Renal pelvis (tissue), 4 donors: Measurements from ENCODE around the gene LIMK2. TPM values are rescaled to one million over a fixed set of nuclear protein-coding genes. Genes with fewer than 3 reads are reported as not detected.
"Not testable (repeated sequence)": the region's sequence is repeated elsewhere in the genome, so short reads cannot be mapped to it uniquely, and the experiment has no call there.

ENCODE experiments used
- DNase-seq: peaks from one replicate; pipeline ENCODE4 v3.0.0-alpha.2; 2013
- polyA plus RNA-seq, 3 donors: library from polyadenylated mRNA; unstranded; fragments of 120-200 nt; gene quantifications; one replicate each; pipeline ENCODE4 v1.2.1, GENCODE V29; 2013; ENCODE audit not compliant: insufficient read length in 3 of 3

Gene LIMK2
- polyA plus RNA-seq, 3 donors = 47.6 to 68.8 (median 67.3) TPM

DNA sequence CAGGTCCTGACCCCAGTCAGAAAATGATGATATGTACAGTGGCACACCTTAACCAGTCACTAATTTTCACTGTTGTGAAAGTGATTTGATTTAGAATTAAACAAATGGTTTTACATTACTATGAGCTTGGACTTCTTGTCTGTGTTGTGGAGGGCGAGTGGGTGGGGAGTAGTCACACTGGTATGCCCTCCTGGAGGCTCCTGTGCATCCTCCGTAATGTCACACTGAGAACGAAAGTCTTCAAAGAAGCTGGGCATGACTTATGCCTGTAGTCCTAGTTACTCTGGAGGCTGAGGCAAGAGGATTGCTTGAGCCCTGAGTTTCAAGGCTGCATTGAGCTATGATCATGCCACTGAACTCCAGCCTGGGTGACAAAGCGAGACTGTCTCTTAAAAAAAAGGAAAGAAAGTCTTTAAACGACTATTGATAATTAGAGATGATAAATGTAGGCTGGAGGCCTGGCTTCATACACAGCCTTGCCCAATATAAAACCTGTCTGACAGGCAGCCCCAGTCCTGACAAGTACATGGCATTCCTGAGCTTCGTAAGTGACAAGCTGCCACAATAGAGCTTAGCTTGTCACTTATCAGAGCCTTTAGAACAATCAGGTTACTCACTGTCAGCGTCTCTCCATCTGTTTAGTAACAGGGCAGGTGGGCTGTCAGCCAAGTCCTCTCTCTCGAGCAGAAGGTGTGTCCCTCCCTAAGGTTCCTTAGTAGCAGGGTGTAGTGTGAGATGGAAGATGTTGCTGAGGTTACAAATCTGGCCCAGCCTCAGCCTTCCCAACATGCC is 5.0 kb upstream of the LIMK2 start:
- no peak for DNase-seq

DNA sequence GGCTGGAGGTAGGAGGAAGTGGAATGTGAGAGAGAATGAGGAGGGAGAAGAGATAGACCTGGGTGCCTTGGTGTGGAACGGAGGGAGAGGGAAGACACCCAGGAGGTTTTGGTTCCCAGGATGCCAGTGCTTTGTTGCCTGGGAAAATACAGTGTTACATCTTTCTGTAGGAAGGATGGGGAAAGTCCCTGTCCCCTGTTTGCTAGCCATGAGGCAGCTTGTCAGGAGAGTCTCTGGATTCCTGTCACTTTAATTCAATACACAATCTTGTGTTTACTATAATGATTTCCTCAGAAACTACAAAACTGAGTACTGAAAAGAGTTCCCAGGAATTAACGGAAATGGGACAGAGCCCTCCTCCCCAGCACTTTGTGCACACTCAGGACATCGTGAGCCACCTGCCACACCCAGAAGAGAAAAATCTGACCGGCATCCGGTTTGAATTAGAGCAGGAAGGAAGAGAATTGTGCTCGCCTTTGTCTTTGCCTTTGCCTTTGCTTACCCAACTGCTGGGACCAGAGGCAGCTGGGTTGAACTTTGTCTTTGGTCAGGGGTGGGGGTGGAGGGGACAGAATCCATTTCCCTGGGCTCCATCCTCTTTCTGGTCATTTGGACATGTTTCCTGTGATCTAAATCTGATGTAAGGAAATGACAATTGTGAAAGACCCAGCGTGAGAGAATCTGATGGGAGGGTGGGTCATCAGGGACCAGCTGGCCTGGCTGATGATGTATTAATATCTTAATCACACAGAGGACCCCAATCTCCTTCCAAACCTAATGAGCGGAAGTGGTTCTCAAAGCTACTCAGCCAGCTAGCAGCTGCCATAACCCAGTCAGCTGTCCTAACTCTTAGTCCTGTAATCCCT is 1.3 kb upstream of the LIMK2 start:
- DNase-seq = no peak

DNA sequence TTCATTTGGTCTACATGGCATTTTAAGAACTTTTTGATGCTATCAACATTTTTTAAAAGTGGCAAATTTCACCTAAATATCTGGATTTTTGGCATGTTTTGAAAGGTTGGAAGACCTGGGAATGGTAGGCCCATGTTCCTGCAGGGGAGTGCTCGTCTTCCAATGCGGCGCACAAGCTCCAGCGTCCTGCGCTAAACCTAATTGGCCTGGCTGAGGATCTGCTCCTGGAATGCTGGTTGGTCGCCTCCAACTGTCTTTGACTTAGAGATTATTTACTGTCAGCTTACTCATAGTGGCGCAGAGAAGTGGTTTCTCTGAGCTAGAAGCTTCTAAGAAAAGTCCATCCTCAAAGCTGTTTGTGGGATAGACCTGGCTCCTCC is 626 bp upstream of the LIMK2 start:
- DNase-seq = no peak

DNA sequence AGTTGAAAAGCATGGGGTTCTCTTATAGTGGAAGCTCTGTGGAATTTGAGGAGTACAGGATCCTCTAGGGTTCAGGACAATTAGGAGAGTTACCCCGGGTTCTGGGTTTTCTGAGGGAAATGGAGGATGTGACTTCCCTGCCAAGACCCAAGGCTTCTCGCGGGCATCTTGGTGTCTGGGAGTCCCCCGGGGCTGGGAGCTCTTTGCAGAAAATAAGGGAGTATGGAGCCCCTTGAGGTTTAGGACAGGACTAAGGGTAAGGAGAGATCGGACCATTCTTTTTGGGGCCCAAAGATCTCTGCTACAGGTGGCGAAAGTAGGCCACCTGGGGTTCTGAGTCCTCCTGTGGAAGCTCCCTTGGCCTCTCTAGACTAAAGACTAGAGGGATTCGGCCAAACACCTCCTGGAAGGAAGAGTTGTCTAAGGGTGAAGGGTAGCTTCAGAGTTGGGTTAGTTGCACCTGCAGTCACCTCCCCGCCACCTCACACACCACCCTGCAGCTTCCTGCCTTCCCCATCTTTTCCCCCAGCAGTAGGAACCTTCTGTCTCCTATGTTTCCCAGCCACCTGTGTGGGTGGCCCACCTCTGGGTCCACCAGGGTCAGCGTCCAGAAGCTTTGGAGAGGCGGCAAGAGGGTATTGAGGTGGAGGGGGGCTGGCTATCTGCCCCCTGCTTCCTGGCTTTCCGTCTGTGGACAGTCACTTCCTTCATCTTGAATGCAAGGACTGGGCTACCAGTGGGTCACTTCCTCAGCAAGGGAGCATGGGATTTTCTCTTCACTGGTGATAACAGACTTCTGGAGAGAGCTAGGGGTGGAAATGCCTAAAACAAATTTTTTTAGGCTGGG is 908 bp downstream of the LIMK2 start:
- DNase-seq = no peak

DNA sequence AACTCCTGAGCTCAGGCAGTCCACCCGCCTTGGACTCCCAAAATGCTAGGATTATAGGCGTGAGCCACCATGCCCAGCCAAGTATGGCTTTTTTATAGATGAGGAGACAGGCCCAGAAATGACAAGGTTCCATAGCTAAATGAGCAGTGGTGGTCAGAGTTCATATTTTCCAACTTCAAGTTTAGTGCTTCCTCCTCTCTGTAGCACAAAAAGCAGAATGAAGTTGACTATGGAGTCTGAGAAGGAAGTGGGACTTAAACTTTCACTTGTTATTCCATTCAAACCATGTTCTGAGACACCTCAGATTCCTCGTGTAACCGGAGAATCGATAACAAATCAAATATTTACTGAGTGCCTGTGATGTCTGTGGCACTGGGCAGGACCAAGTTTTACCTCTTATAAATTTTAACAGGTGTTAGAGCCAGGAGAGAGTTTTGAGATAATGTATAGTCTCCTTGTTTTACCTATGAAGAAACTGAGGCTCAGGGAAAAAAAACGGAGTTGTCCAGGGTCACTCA is 3.0 kb downstream of the LIMK2 start:
- DNase-seq = no peak

DNA sequence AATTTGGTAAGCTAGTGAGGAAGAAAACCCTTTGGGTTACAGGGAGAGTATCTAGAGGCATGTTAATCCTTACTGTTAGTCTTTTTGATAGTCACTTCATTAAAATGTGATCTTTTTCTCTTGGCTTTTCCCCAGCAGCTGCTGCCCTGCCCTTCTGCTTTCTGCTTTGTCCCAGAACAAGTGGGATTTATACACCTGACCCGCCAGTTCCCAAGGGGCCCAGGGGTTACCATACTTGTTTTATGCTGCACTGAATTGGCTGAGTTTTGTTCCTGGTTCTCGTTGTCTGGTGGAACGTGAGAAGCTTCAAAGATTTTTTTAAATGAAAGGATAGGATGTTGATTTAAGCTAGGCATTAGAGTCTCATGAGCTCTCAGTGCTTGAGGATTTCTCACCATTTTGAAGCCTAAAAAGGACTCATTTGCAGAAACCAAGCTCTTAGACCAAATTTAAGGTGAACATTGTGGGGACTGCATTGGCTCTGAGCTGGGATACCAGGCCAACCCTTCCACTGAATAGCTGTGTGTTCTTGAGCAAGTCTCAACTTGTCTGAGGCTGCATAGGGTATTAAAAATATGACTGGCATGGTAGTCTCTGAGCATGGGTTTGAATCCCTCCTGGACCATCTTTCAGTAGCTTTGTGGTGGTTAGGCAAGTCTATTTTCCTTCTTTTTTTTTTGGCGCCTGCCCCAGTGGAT is 6.6 kb downstream of the LIMK2 start:
- DNase-seq = no peak

DNA sequence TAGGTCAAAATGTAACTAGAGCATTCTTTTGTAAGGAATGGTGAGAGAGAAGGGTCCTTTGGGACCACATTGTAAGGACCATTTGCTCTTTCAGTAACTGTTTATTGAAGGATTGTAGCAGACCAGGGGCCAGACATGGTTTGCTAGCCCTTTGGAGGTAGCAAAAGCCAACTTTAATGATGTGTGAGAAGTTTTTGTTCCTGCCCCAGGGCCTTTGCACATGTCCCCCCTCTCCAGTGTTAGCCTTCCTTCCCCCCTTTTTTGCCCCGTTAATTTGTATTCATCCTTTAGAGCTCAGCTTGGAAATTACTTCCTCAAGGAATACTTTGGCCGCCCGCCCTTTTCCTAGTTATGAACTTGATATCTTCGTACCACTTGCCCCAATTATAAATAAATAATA is 9.0 kb downstream of the LIMK2 start:
- no peak for DNase-seq

DNA sequence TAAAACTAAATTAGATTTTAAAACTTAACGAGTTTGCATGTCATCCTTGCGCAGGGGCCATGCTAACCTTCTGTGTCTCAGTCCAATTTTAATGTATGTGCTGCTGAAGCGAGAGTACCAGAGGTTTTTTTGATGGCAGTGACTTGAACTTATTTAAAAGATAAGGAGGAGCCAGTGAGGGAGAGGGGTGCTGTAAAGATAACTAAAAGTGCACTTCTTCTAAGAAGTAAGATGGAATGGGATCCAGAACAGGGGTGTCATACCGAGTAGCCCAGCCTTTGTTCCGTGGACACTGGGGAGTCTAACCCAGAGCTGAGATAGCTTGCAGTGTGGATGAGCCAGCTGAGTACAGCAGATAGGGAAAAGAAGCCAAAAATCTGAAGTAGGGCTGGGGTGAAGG is 10.6 kb downstream of the LIMK2 start:
- no peak for DNase-seq

DNA sequence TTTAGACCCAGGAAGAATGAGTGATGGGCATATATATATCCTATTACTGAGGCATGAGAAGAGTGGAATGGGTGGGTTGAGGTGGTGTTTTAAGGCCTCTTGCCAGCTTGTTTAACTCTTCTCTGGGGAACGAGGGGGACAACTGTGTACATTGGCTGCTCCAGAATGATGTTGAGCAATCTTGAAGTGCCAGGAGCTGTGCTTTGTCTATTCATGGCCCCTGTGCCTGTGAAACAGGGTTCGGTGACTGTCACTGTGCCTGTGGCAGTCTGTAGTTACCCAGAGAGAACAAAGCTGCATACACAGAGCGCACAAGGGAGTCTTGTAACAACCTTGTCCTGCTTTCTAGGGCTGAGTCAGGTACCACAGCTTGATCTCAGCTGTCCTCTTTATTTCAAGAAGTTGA is 11.7 kb downstream of the LIMK2 start:
- DNase-seq = no peak

DNA sequence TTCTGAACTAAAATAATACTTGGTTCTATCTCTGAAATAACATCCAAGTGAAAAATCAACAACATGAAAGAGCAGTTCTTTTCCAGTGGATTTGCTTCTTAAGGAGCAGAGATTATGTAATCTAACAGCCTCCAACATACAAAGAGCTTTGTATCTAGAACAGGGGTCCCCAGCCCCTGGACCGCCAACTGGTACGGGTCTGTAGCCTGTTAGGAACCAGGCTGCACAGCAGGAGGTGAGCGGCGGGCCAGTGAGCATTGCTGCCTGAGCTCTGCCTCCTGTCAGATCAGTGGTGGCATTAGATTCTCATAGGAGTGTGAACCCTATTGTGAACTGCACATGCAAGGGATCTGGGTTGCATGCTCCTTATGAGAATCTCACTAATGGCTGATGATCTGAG is 12.6 kb downstream of the LIMK2 start:
- DNase-seq = not testable (repeated sequence)

DNA sequence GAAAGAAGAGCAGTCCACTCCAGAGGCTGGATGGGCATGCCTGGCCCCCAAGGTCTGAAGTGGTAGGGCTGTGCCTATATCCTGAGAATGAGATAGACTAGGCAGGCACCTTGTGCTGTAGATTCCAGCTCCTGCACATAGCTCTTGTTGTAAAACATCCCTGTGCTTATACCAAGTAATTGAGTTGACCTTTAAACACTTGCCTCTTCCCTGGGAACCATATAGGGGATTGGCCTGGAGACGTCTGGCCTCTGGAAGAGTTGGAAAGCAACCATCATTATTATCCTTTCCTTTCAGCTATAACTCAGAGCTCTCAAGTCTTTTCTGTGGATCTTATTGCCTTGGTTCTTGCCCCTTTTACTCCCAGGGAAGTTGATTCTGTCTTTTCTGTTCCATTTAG is 15.1 kb downstream of the LIMK2 start:
- no peak for DNase-seq

DNA sequence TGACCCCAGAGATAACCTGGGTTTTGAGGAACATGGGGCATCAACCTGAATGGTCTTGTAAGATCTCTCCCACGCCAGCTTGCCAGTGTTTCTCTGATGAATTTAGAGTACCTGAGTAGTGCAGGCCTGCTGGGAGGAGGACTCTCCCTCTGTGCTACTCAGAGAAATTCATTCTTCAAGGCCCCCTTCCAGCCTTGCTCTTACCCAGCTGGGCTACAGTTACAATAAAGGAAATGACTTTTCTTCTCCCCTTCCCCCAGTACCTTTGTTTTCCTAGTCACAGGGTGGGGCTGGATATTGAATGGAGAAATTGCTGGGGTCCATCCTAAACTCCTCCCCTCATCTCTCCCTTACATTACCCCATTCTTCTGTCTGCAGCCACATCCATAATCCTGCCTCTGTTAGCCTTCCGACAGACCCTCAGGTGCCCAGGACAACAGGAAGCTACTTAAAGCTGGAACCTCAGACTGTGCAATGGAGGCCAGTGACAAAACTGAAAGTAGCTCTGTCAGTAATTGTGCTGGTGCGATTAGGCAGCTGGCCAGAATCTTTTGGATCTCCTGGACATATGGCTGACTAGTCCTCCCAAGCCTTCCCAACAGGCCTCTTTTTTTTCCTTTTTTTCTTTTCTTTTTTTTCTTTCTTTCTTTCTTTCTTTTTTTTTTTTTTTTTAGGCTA is 17.4 kb downstream of the LIMK2 start:
- DNase-seq = no peak

DNA sequence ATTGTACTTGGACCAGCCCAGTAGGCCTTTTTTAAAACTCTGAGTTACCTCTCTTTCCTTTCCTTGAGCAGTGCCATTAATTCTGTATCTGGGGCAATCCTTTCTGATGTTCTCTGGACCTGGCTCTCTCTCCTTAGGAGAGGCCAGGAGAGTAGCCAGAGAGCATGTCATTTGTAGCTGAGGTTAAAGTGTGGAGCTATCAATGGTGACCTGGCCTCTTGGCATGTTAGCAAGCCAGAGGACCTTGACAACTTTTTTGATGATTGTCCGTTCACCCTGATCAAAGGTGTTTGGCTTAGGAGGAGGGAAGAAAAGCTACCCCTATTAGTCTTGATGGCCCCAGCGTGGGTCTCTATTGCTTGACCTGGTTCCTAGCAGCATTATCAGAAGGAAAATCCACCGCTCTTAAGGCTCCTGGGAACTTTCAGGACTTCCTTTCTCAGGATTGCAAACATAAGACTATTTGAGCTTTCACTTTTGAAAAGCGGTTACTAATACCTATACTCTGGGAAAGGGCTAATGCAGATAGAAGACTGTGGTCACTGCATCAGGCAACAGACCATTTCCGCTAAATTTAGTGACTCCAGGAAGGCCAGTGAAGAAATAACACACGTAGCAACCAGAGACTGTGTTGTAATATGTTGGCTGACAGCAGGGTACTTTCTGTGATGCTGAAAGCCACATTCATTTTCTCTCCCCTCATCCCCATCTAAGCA is 18.2 kb downstream of the LIMK2 start:
- DNase-seq = no peak

DNA sequence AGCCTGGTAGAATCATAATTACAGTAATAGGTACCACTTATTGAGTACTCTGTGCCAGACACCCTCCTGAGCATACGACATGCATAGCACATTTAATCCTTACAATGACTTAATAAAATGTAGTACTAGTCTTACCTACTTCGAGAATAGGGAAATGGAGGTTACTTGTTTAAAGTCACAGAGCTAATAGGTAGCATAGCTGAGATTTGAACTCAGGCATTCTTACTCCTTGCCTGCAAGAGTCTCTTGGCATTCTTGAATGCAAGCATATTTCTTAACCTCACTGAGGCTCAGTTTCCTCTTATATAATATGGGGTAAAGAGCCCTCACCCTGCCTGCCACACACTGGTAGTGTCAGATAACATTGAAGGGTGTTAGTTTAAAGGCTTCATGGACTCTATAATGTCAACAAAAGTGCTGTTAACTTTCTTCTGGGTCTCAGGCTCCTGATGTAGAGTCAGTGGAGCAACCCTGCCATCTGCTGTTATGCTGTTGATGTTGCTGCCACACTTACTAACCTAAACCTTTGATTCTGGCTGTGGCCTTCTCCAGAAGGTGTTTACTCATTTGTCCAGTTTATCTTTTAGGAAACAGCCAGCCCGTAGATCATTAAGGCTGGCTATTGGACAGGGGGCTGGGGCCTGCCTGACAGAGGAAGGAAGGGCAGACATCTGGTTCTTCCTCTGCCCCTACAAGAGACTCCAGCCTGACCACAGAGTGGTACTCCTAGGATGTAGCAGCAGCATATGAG is 18.9 kb downstream of the LIMK2 start:
- no peak for DNase-seq

DNA sequence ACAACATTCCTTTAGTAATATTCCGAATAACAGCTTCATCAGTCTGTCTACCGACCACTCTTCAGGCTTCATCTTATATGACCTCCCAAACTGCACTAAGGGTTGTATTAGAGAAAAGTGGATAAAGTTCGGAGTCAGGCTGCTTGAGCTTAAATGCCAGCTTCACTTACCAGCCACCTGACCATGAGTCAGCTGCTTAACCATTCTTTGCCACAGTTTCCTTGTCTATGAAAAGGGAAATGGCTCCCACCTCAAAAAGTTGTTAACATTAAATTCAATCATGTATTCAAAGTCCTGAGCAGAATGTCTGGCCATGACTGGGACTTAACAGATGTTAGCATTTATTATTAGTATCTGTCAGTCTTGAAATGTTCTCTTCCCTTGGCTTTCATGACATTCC is 20.9 kb downstream of the LIMK2 start:
- DNase-seq = no peak

DNA sequence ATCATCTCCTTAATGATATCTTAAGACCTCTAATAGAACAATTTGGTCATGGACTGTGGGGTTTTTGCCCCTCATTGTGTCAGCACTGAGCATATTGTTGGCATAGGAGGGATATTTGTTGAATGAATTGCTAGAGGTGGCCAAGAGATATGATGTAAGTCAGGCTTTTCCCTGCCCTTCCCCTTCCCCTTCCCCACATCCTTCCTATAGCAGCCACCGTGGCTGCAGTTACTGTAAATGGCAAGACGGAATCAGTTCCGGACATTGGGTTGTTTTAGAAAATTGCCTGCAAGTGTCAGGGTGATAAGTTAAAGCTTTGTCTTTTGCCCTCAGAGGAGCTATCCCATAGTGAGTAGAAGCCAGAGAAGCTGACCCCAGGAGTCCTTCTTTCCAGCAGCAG is 23.0 kb downstream of the LIMK2 start:
- DNase-seq = no peak

DNA sequence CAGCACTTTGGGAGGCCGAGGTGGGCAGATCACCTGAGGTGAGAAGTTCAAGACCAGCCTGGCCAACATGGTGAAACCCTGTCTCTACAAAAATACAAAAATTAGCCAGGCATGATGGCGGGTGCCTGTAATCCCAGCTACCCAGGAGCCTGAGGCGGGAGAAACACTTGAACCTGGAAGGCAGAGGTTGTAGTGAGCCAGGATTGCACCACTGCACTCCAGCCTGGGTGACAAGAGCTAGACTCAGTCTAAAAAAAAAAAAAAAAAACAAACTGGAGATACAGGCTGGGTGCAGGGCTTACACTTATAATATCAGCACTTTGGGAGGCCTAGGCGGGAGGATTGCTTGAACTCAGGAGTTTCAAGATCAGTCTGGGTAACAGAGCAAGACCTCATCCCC is 23.9 kb downstream of the LIMK2 start:
- not testable (repeated sequence) for DNase-seq

DNA sequence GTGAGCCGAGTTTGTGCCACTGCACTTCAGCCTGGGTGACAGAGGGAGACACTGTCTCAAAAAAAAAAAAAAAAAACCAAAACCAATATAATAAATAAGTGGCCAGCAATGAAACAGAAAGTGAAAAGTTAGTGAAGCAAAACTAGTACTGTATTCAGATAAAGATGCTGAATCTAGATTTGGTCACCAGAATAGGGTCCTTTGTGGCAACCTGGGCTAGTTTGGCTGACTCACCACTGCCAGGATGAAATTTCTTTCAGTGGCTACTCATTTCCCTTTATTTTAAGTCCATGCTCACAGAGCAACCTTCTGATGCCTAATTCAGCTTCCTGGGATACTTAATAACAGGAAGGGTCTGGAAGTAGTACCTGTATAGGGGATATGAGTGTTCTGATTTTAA is 26.0 kb downstream of the LIMK2 start:
- no peak for DNase-seq

DNA sequence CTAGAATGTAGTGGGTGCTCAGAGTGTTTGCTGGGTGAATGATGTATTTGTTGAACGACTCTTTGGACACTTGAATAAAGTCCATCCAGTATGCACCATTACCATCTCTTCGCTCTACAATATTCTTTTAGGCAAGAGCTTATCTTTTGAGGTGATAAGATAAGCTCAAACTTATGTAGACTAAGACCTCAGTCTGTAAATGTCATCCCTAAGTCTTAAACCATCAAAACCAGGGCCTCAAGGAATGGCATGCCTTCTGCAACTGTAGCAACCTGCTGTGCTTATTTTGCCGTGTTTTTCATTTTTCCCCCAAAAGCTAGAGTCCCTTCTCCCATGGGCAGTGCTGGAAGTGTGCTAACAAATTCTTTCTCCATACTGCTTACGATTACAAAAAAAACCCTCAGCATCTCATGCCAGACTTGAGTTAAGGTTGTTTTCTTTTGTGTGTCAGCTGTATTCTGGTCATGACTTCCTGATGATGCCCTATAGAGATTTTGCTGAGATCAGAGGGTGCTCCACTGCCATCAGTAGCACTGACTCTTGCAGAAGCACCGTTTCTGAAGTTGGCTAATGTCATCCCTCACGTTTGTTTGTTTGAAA is 27.8 kb downstream of the LIMK2 start:
- DNase-seq = no peak
